Subcutaneous abdominal adipose tissue (tissue), 5 donors: Measurements from ENCODE around the gene DCUN1D2.

Experiments
- H3K27ac ChIP-seq: one replicate; pipeline ENCODE4 v1.7.0; 2013; ENCODE audit warnings: low read depth, mild to moderate bottlenecking, inconsistent platforms, low read length, moderate library complexity
- H3K27me3 ChIP-seq, 5 donors: one replicate each; pipeline ENCODE4 v1.7.0; 2013; ENCODE audit warnings: low read length in 5 of 5, inconsistent platforms in 1 of 5; ENCODE audit not compliant: control insufficient read depth in 5 of 5, insufficient read depth in 4 of 5
- H3K36me3 ChIP-seq, 5 donors: one replicate each; pipeline ENCODE4 v1.7.0; 2013; ENCODE audit warnings: low read length in 5 of 5; ENCODE audit not compliant: control insufficient read depth in 5 of 5, insufficient read depth in 5 of 5
- H3K4me1 ChIP-seq, 5 donors: one replicate each; pipeline ENCODE4 v1.7.0; 2013; ENCODE audit warnings: low read length in 5 of 5, mild to moderate bottlenecking in 3 of 5, moderate library complexity in 1 of 5; ENCODE audit not compliant: control insufficient read depth in 5 of 5, insufficient read depth in 5 of 5
- H3K4me3 ChIP-seq, 5 donors: one replicate each; pipeline ENCODE4 v1.7.0; 2013; ENCODE audit warnings: low read length in 5 of 5, low read depth in 1 of 5
- H3K9ac ChIP-seq, 5 donors: one replicate each; pipeline ENCODE4 v1.7.0; 2013; ENCODE audit warnings: low read length in 5 of 5, mild to moderate bottlenecking in 4 of 5, moderate library complexity in 3 of 5
- H3K9me3 ChIP-seq, 5 donors: one replicate each; pipeline ENCODE4 v1.7.0; 2013; ENCODE audit warnings: low read length in 5 of 5; ENCODE audit not compliant: control insufficient read depth in 5 of 5
- donor health status: healthy.
- donor health status: healthy.
- donor health status: healthy.
- donor health status: healthy.
- donor health status: healthy.

The DCUN1D2 gene

GRCh38 chr13:113519556-113519955 is 29.0 kb upstream of the DCUN1D2 start:
- Histone ChIP-seq H3K4me3 (no peak overlapping the region), H3K9me3 (no peaks in the 10 kb centered on the region), H3K4me1 (no peaks in the 10 kb centered on the region), H3K27me3 (no peaks in the 10 kb centered on the region), H3K36me3 (peaks cover 3 to 40% (median 31%) of the 10 kb centered on the region in 5 donors), H3K9ac (no peak overlapping the region), H3K27ac (no peak overlapping the region)

- Histone ChIP-seq H3K4me3 (no peak overlapping the region), H3K27me3 (no peaks in the 10 kb centered on the region), H3K36me3 (peaks cover 3 to 40% (median 31%) of the 10 kb centered on the region in 5 donors), H3K4me1 (no peaks in the 10 kb centered on the region), H3K9me3 (no peaks in the 10 kb centered on the region), H3K9ac (no peak overlapping the region), H3K27ac (no peak overlapping the region)
Measured at GRCh38 chr13:113518076-113518803, 27.7 kb upstream of the DCUN1D2 start.

- no peaks in the 10 kb centered on the region for H3K9me3 ChIP-seq
- no peak overlapping the region for H3K4me3 ChIP-seq
- H3K27ac ChIP-seq: no peak overlapping the region
- H3K36me3 ChIP-seq: peaks cover 6 to 45% (median 33%) of the 10 kb centered on the region in 5 donors
- no peaks in the 10 kb centered on the region for H3K27me3 ChIP-seq
- no peak overlapping the region for H3K9ac ChIP-seq
- no peaks in the 10 kb centered on the region for H3K4me1 ChIP-seq
Measured at GRCh38 chr13:113514847-113515246, 24.3 kb upstream of the DCUN1D2 start.

GRCh38 chr13:113513761-113514160 is 23.2 kb upstream of the DCUN1D2 start:
- Histone ChIP-seq H3K9me3 (no peaks in the 10 kb centered on the region), H3K27me3 (no peaks in the 10 kb centered on the region), H3K4me3 (no peak overlapping the region), H3K4me1 (no peaks in the 10 kb centered on the region), H3K9ac (no peak overlapping the region), H3K27ac (no peak overlapping the region), H3K36me3 (peaks cover 6 to 43% (median 31%) of the 10 kb centered on the region in 5 donors)

GRCh38 chr13:113511361-113511760 is 20.9 kb upstream of the DCUN1D2 start:
- Histone ChIP-seq H3K4me3 (no peak overlapping the region), H3K4me1 (peaks cover 0 to 4% (median 0%) of the 10 kb centered on the region in 5 donors), H3K27ac (no peak overlapping the region), H3K27me3 (no peaks in the 10 kb centered on the region), H3K9ac (no peak overlapping the region), H3K36me3 (peaks cover 6 to 44% (median 32%) of the 10 kb centered on the region in 5 donors), H3K9me3 (no peaks in the 10 kb centered on the region)

GRCh38 chr13:113510871-113511270 is 20.4 kb upstream of the DCUN1D2 start:
- Histone ChIP-seq H3K27me3 (no peaks in the 10 kb centered on the region), H3K4me1 (peaks cover 0 to 7% (median 0%) of the 10 kb centered on the region in 5 donors), H3K9me3 (no peaks in the 10 kb centered on the region), H3K4me3 (no peak overlapping the region), H3K27ac (no peak overlapping the region), H3K36me3 (peaks cover 4 to 41% (median 32%) of the 10 kb centered on the region in 5 donors), H3K9ac (no peak overlapping the region)

GRCh38 chr13:113509989-113510388 is 19.5 kb upstream of the DCUN1D2 start:
- H3K4me1 ChIP-seq: peaks cover 0 to 7% (median 0%) of the 10 kb centered on the region in 5 donors
- no peak overlapping the region for H3K4me3 ChIP-seq
- no peaks in the 10 kb centered on the region for H3K9me3 ChIP-seq
- H3K27me3 ChIP-seq: no peaks in the 10 kb centered on the region
- H3K36me3 ChIP-seq: peaks cover 3 to 43% (median 33%) of the 10 kb centered on the region in 5 donors
- H3K27ac ChIP-seq: no peak overlapping the region
- H3K9ac ChIP-seq: no peak overlapping the region

- H3K4me3 ChIP-seq: no peak overlapping the region
- H3K27ac ChIP-seq: no peak overlapping the region
- peaks cover 7 to 55% (median 43%) of the 10 kb centered on the region in 5 donors for H3K36me3 ChIP-seq
- no peaks in the 10 kb centered on the region for H3K27me3 ChIP-seq
- no peak overlapping the region for H3K9ac ChIP-seq
- H3K9me3 ChIP-seq: no peaks in the 10 kb centered on the region
- peaks cover 0 to 7% (median 0%) of the 10 kb centered on the region in 5 donors for H3K4me1 ChIP-seq
Measured at GRCh38 chr13:113508521-113509254, 18.2 kb upstream of the DCUN1D2 start.

GRCh38 chr13:113507505-113508345 is 17.2 kb upstream of the DCUN1D2 start:
- no peaks in the 10 kb centered on the region for H3K27me3 ChIP-seq
- H3K36me3 ChIP-seq: peaks cover 11 to 63% (median 49%) of the 10 kb centered on the region in 5 donors
- no peaks in the 10 kb centered on the region for H3K9me3 ChIP-seq
- H3K27ac ChIP-seq: no peak overlapping the region
- H3K4me1 ChIP-seq: peaks cover 0 to 7% (median 0%) of the 10 kb centered on the region in 5 donors
- H3K4me3 ChIP-seq: no peak overlapping the region
- no peak overlapping the region for H3K9ac ChIP-seq
